GM12878 (cell line): ENCODE measurements around the gene M1AP.

Experiments
- ATF2 ChIP-seq: IDR thresholded peaks from 2 replicates; pipeline ENCODE4 v1.6.1; 2012; ENCODE audit warnings: low read length, inconsistent platforms
- CTCF ChIP-seq, 3 experiments: IDR thresholded peaks in 2 of 3; conservative IDR thresholded peaks in 1 of 3; 2 replicates each; pipeline ENCODE4 v1.5.1; 2011; ENCODE audit warnings: low read depth in 3 of 3, low read length in 3 of 3, mild to moderate bottlenecking in 3 of 3, control low read depth in 2 of 3, moderate library complexity in 2 of 3, inconsistent platforms in 1 of 3, mixed read lengths in 1 of 3; ENCODE audit not compliant: control insufficient read depth in 2 of 3, insufficient read depth in 1 of 3; ENCODE audit errors: extremely low read depth in 1 of 3
- ESRRA ChIP-seq: IDR thresholded peaks from 2 replicates; pipeline ENCODE4 v1.6.1; 2012; ENCODE audit warnings: mild to moderate bottlenecking, low read length, improper control_type of control experiment
- GABPA ChIP-seq: IDR thresholded peaks from 2 replicates; pipeline ENCODE4 v1.6.1; 2014; ENCODE audit warnings: antibody characterized with exemption, low read depth, mild to moderate bottlenecking, inconsistent platforms
- POLR2A ChIP-seq: IDR thresholded peaks from 2 replicates; pipeline ENCODE4 v1.6.1; 2011; ENCODE audit warnings: low read depth, mild to moderate bottlenecking, low read length
- POLR2AphosphoS5 ChIP-seq: IDR thresholded peaks from 2 replicates; pipeline ENCODE4 v1.6.1; 2011; ENCODE audit warnings: mild to moderate bottlenecking, low read length, inconsistent platforms
- RCOR1 ChIP-seq: conservative IDR thresholded peaks from 2 replicates; pipeline ENCODE4 v1.6.1; 2012; ENCODE audit warnings: low read depth, low read length, improper control_type of control experiment
- REST ChIP-seq: IDR thresholded peaks from 2 replicates; pipeline ENCODE4 v1.6.1; 2012; ENCODE audit warnings: mild to moderate bottlenecking, low read depth, low read length
- ZSCAN29 ChIP-seq: fragments of 450-650 bp; IDR thresholded peaks from 2 replicates; pipeline ENCODE4 v1.6.1; 2017; ENCODE audit warnings: mild to moderate bottlenecking, moderate library complexity

- TF ChIP-seq POLR2AphosphoS5 (no peak), RCOR1 (no peak), REST (no peak), ZSCAN29 (no peak), ESRRA (no peak), GABPA (no peak), POLR2A (no peak), CTCF (IDR thresholded peaks at IDR 0.05 in 2 of 3, conservative IDR thresholded peaks at IDR 0.05 in 1 of 3; ENCODE audit: control insufficient read depth in 2 of 3, extremely low read depth in 1 of 3, insufficient read depth in 1 of 3, low read depth in 3 of 3, low read length in 3 of 3) (no peak), ATF2 (no peak)
Observed at GRCh38 chr2:74512744-74513604, 135.2 kb downstream of the M1AP start.
